Measurements from ENCODE around the gene NUDT16.
"Not testable (repeated sequence)": the region's sequence is repeated elsewhere in the genome, so short reads cannot be mapped to it uniquely, and the experiment has no call there.

NUDT16 gene

DNA sequence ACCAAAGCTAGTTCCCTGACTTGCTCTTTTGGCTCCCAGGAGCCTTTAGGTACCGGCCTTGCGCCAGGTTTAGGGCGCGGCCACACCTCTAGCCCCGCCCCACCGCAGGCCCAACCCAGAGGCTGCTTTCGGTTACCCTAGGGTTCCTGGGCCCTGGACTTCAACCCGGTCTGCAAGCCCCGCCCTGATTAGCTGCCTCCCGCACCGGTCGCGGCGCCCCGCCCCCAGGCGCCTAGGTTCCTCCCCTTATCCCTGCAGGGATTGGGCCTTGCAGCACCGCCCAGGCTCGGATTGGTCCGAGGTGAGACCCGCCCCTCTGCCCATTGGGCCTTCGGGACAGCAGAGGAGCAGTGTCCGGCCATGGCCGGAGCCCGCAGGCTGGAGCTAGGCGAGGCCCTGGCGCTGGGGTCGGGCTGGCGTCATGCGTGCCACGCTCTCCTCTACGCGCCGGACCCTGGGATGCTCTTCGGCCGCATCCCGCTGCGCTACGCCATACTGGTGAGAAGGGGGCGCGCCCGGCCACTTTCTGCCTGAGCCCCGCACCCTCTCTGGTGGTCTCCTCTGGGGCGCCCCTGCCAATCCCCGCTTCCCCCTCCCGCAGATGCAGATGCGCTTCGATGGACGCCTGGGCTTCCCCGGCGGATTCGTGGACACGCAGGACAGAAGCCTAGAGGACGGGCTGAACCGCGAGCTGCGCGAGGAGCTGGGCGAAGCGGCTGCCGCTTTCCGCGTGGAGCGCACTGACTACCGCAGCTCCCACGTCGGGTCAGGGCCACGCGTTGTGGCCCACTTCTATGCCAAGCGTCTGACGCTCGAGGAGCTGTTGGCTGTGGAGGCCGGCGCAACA, at the start of gene NUDT16:
NUDT16 (plus strand) TSS at position 330 of the 847 bp plus-strand sequence; CDS start at position 361, 31 bp downstream.
- DNase-seq (ENCODE audit: low read depth, low spot score) = peak; percentile 100

DNA sequence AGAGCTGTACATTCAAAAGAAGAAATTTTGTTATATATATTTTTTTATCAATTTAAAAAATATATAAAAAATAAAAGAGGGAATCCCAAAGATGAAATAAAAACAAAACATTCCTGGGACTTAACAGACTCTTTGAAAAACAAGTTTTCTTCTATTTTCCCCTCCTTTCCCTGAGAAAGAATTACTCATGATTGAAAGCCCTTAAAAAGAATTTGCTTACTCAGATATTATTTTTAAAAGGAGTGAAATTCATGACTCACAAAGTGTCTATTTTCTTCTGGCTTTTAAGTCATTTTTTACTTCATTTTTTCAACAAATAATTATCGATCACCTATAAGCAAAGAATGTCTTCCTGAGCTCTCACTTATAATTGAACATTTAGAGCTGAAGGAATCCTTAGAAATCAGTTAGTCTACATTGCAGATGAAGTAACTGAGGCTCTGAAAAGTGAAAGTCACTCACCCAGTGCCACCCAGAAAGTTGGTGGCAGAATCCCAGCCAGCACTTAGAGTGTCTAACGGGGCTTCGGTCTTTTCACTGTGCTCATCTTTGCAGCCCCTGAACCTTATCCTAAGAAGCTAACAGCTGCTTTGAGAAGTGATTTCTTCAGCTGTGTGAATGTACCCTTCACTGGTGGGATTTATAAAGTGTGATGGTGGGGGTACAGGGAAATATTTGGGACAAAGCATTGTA, 42.5 kb upstream of the NUDT16 start:
- no peak for DNase-seq (ENCODE audit: low read depth, low spot score)

GRCh38 chr3:131341761-131342160, 39.8 kb upstream of the NUDT16 start:
- no peak for DNase-seq (ENCODE audit: low read depth, low spot score)

GRCh38 chr3:131348911-131349310, 32.7 kb upstream of the NUDT16 start:
- no peak for DNase-seq (ENCODE audit: low read depth, low spot score)

- DNase-seq (ENCODE audit: low read depth, low spot score) = no peak
Observed at GRCh38 chr3:131349454-131349853, 32.1 kb upstream of the NUDT16 start.

- peak; percentile 59 for DNase-seq (ENCODE audit: low read depth, low spot score)
Observed at GRCh38 chr3:131349946-131350347, 31.6 kb upstream of the NUDT16 start.

DNA sequence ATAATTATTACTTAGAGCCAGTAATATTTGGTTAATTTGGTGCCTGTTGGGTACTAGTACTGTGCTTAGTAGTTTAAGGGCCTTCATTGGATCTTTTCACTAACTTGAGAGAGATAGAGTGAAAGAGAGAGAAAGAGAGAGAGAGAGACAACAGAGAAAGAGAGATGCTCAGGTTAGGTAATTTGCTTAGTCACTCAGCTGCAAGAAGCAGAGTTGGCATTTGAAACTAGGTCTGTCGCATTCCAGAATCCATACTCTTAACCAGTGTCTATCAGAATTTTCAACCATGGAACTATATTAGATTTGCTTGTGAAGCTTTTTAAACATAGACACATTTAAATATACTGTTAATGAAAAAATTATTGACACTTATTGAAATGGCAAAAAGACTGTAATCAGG, 31.1 kb upstream of the NUDT16 start:
- DNase-seq (ENCODE audit: low read depth, low spot score) = peak; percentile 18

- no peak for DNase-seq (ENCODE audit: low read depth, low spot score)
Observed at GRCh38 chr3:131353016-131353877, 28.3 kb upstream of the NUDT16 start.

DNA sequence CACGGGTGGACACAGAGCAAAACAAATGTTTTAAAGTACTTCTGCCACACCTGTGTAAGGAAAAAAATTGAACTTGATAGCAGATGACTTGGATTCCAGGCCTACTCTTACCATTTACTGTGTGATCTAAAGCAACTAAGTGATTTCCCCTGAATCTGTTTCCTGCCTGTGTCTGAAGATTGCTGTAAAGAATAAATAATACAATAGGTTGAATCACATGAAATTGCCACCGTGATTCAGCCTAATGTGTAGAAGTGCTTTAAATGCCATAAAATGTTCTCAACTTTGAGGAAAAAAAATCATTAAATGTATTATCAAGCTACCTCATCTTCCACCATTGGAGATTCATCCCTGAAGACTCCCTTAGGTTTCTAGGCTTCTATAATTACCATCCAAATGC, 27.6 kb upstream of the NUDT16 start:
- no peak for DNase-seq (ENCODE audit: low read depth, low spot score)

GRCh38 chr3:131356006-131356595, 25.5 kb upstream of the NUDT16 start:
- DNase-seq (ENCODE audit: low read depth, low spot score) = no peak

- DNase-seq (ENCODE audit: low read depth, low spot score) = no peak
Observed at GRCh38 chr3:131357275-131357674, 24.3 kb upstream of the NUDT16 start.

GRCh38 chr3:131360191-131360755, 21.3 kb upstream of the NUDT16 start:
- no peak for DNase-seq (ENCODE audit: low read depth, low spot score)

- DNase-seq (ENCODE audit: low read depth, low spot score) = not testable (repeated sequence)
Observed at GRCh38 chr3:131361066-131361463, 20.5 kb upstream of the NUDT16 start.

GRCh38 chr3:131361464-131362421, 19.8 kb upstream of the NUDT16 start:
- DNase-seq (ENCODE audit: low read depth, low spot score) = peak; percentile 70

DNA sequence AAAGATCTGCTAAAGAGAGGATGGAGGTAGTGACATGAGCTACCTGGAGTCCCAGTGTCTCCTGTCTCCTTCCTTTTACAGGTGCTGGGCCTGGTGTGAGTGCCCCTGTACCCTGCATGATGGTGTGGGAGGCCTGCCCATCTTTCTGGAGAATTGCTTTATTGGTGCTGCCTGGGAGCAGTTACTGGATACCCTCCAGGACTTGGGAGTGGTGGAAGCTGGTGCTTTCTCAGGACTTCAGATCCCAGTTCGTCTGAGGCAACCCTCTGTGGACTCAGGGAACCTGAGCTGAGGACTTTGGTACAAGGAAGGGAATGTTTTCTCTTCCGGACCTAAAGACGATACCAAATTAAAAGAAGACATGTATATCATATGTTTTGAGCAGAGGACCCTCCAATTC, 18.3 kb upstream of the NUDT16 start:
- DNase-seq (ENCODE audit: low read depth, low spot score) = no peak

GRCh38 chr3:131370935-131371687, 10.5 kb upstream of the NUDT16 start:
- DNase-seq (ENCODE audit: low read depth, low spot score) = no peak

DNA sequence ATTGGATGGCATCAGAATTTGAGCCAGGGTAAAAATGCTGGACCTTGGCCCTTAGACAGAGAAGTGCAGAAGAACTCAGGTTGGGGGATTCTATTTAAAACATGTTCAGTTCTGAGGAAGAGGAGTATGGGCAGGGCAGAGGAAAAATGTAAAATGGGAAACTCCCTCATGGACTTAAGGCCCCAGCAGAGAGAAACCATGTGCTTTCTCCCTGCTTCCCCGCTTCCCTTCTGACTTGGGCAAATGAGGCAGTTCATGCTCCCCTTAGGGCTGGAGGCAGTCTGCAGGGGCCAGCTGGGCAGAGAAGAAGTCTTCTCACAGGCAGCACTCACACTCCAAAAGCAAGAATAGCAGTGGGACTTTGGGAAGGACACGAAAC, 9.9 kb upstream of the NUDT16 start:
- DNase-seq (ENCODE audit: low read depth, low spot score) = no peak

DNA sequence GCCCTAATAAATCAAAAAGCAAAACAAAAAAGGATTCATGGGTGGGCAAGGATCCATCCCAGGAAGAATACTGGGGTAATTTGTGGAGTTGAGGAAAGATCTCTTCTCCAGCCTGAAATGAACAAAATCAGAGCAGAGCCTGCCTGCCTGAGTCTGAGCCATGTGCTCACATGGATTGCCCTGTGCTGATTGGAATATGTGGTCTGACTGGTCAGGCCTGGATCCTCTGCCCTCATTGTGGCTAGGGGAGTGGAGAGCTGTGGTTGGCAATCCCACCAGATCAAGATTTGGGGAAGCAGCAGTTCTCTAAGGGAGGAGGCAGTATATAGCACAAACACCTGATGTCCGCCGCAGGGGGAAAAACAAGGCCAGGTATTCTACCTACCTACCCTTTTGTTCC, 6.8 kb upstream of the NUDT16 start:
- no peak for DNase-seq (ENCODE audit: low read depth, low spot score)

GRCh38 chr3:131380821-131381444, 641 bp upstream of the NUDT16 start:
- DNase-seq (ENCODE audit: low read depth, low spot score) = peak; percentile 23

Measured in astrocyte of the hippocampus (primary cell).